GM21367 (cell line): ENCODE results near the gene YEATS4.
"Not testable (repeated sequence)": the region's sequence is repeated elsewhere in the genome, so short reads cannot be mapped to it uniquely, and the experiment has no call there.

ENCODE experiments used
- ATAC-seq: cut with Tn5 transposase; IDR thresholded peaks from one replicate; pipeline ENCODE4 v1.9.1; 2021; ENCODE audit not compliant: unreplicated experiment

The YEATS4 gene

DNA sequence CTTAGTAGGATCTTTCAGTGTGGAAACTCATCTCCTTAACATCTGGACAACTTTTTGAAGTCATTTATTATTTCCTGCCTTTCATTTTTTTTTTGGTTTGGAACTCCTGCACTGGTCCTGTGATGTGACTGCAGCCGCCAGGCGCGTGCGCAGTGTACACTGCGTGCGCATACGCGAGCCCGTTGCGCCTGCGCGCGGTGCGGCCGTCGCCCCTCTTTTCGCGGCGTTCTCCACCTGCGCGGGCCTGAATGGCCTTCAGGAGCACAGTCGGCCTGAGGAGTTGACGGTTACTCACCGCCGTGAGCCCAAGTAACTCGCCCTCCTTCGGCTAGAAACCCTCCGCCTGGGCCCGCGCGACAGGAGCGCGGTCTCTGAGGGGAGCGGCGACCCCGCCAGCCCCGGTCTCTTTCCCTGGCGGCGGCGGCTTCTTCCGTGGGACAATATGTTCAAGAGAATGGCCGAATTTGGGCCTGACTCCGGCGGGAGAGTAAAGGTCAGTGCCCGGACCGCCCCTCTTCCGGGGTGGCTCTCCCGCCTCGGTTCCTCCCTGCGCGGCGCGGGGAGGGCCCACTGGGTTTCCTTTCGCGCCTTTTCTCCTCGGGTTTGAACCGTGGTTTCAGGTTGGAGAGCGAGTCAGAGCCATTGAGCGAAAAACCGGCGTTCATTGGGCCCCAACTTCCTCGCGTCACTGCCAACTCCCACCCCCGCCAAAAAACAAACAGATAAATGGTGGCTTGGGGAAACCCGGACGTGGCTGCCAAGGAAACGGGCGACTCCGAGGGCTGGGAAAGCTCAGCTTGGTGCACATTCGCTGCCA, at the start of gene YEATS4:
Gene YEATS4, plus strand, starts transcription at position 213 of the 817 bp plus-strand sequence. Its CDS starts 230 bp downstream, at position 443.
- peak; percentile 78 for ATAC-seq

DNA sequence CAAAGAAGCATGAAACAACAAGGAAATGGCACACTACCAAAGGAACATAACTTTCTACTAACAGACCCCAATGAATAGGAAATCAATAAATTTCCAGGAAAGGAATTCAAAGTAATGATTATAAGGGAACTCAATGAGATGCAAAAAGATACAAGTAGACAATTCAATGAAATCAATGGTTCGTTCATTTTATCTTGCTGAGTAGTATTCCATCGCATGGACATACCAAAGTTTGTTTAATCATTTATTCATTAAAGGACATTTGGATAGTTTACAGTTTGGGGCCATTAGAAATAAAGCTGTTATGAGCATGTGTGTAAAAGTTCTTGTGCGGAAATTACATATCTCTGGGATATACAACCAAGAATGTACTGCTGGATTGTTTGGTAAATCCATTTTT, 46.3 kb upstream of the YEATS4 start:
- no peak for ATAC-seq

GRCh38 chr12:69316784-69317183, 42.8 kb upstream of the YEATS4 start:
- ATAC-seq: not testable (repeated sequence)

GRCh38 chr12:69317233-69317632, 42.3 kb upstream of the YEATS4 start:
- ATAC-seq: not testable (repeated sequence)

- ATAC-seq: no peak
Measured at GRCh38 chr12:69318225-69318624, 41.3 kb upstream of the YEATS4 start.

- no peak for ATAC-seq
Measured at GRCh38 chr12:69321351-69321750, 38.2 kb upstream of the YEATS4 start.

GRCh38 chr12:69324797-69325466, 34.6 kb upstream of the YEATS4 start:
- ATAC-seq: peak; percentile 93

- no peak for ATAC-seq
Measured at GRCh38 chr12:69328426-69328825, 31.1 kb upstream of the YEATS4 start.

DNA sequence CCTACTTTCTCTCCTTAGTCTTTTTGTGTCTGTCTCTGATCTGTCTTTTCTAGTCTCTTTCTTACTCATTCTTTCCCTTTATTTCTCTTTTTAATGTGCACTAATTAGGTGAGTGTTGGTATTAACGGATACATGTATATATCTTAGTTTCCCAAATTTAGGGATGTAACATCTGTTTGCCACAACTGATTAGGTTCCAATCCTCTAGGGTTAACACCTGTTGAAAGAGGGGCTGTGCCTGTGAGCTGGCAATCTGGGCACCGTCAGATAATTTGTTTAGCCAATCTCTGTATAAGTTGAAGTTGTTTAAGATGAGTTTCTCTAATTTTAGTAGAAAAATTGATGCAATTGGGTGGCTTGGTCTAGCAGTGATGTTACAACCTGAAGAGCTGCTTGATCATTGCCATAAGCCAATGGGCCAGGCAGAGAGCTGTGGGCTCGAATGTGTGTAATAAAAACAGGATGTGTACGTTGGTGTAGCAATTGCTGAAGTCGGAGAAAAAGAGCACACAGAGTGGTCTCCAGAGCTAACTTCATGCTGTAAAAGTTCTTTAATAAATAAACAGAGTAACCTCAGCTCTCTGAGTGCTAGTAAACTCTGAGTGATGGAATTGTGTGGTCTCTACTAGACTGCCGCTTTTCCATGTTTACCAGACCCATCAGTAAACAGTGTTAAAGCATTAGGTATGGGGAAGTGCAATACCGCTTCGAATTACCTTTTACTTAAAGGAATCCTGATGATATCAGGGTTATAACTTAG, 29.7 kb upstream of the YEATS4 start:
- no peak for ATAC-seq

DNA sequence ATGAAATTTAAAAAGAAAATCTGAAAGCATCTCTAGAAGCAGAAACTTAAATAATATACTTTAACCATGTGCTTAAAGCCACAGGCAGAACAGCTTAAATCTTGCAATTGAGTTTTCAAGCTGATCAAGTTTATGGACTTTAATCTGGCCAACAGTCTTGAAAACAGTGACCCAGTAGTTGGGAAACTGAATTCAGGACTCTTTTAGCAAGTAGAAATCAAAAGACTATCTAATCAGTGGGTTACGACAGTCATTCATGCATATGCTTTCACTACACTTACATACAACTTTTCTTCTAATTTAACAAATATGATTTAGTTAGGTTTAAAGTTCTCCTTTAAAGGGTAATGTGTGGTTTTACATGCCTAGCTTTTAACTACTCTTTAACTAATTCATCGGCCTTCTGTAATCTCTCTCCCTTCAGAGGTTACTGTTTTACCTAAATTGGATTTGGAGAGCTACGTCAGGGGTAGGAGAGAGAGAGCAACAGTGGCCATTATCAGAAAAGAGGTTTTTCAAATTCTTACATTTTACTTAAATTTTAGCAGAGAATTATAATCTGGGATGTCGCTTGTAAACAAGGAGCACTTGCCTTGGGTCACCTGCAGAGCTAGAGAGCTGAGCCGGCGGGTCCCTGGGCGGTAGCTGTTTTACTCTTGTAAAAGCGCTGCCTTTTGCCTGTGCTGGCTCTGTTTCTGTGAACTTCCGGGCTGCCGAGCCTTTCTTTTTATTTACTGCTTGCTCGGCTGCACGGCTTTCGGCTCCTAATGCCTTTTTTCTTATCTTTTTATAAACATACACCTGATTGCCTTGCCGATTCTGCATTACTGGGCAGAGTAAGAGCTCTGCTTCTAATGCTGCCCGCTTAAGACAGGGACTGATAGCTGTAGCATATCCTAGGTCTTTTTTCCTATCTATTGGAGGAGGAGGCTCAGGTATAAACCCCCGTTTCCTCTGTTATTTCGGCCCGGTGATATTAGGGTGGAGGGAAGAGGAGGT, 28.8 kb upstream of the YEATS4 start:
- ATAC-seq: peak; percentile 87

DNA sequence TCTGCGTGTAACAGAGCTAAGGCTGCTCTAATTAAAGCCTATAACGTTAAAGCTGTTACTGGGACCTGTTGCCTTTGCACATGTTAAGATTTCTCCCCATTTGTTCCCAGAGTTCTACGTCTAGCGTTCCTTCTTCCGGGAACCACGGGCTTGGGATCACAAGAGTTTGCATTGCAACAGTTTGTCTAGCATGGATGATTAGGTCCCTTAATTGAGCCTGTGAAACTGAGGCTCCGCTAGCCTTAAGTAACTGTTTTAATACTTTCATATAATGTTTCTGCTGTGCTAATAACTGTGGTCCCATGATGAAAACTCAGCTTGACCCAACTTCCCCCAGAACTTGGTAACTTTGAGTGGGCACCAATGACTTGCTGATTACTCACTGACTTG, 28.0 kb upstream of the YEATS4 start:
- no peak for ATAC-seq

- ATAC-seq: no peak
Measured at GRCh38 chr12:69331909-69332684, 27.4 kb upstream of the YEATS4 start.

- no peak for ATAC-seq
Measured at GRCh38 chr12:69332815-69333358, 26.7 kb upstream of the YEATS4 start.

GRCh38 chr12:69334158-69334557, 25.4 kb upstream of the YEATS4 start:
- ATAC-seq: no peak

DNA sequence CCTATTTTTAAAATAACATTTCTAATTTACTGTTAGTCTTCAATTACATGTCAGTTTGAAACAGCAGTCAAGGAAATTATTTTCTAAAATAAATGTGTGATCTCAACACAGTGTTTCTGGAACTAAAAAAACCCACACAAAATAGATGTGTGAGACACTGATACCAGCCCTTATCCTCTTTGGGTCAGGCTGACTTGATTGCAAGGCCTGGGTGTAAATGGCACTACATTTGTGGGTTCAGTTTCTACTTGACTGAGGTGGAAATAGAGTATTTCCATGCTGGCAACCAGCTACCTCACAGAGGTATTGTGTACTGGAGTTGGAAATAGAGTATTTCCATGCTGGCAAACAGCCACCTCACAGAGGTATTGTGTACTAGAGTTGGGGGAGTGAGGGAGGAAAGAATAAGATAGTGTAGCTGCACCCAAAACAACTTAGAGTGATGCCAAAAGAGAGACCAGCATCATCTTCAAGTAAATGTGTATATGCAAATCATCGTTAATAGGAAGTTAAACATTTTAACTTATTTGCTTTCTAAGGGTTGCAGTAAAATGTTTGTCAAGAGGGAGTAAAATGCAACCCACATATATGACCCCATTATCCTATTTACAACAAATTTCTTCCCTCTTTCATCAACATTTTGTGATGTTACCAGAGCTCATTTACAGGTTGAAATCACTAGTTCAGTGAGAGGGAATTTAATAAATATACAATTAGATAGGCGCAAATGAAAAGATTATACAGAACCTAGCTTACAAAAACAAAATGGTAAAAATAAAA, 22.0 kb upstream of the YEATS4 start:
- no peak for ATAC-seq

DNA sequence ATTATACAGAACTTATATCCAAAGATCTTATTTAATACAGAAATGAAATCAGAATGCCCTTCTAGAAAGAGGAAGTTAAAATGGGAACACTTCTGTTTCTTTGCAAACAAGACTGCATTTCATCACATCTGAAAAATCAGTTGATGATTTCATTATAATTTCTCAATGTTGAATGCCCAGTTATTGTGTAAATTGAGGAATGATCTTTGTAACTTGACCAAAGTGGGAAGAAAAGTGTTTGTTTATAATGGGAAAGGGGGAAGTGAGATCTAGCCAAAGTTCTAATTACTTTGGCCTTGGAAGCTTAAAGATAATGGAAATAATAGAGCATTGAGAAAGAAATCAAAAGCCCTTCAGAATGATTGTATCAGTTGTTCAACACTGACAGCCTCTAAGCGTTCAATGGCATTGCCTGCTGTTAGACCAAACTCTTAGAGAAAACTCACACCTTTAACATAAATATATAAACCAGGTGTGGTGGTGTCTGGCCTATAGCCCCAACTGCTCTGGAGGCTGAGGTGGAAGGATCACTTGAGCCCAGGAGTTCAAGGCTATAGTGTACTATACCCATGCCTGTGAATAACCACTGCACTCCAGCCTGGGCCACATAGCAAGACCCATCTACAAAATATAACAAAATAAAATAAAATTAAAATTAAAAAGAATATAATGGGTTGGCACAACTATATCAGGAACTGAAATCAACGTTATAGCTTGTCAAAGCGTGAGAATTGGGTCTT, 21.3 kb upstream of the YEATS4 start:
- ATAC-seq: no peak

DNA sequence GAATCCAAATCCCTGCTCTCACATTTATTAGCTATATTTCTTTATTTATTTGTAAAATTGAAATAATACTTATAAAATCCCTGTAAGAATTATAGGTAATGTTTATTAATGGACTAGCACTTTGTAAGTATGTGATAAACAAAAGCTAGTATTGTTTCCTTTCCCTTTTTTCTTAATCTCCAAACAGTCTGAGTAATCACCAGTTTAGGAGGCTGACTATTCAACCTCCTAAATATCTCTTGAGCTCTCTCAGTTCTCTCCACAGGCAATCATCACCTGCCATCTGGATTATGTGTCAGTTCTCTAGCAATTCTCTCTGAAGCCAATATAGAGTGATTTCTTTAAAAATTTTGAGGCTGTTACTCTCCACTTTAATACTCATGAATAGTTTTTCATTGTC, 20.6 kb upstream of the YEATS4 start:
- no peak for ATAC-seq

DNA sequence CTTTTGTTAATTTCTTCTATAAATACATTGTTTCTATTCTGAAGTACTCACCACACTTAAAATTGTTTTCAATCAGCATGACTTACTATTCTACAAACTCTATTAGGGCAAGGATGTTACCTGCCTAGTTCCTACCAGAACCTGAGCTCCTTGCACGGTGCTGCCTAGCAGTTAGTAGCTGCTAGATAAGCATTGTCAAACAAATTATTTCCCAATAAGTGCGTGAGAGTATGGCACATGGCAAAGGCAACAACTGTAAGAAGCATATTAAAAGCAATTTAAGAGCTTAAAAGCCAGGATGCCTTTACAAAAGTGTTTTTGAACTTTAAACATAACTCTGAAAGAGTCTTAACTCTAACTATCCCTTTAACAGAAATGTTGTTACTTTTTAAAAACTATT, 19.5 kb upstream of the YEATS4 start:
- ATAC-seq: no peak
